Measurements from ENCODE around the gene CEBPZ. TPM values are rescaled to one million over a fixed set of nuclear protein-coding genes. Genes with fewer than 3 reads are reported as not detected.
"Not testable (repeated sequence)": the region's sequence is repeated elsewhere in the genome, so short reads cannot be mapped to it uniquely, and the experiment has no call there.

CEBPZ gene
- 9.1 and 15.6 TPM in 2 replicates for total RNA-seq (2014; rRNA removed; shearing (Covaris generic))

- DNase-seq (ENCODE audit: low spot score): peak; percentile 62
These were observed at the start of gene CEBPZ, which contains the start of gene NDUFAF7 for GRCh38 chr2:37231241-37232130. Gene CEBPZ, minus strand, starts transcription at chr2:37231596. Its CDS starts 29 bp downstream, at chr2:37231567. Gene NDUFAF7, plus strand, starts transcription at chr2:37231658. Its CDS starts 48 bp downstream, at chr2:37231706.

- no peak for DNase-seq (ENCODE audit: low spot score)
These were observed 44.9 kb upstream of the CEBPZ start for GRCh38 chr2:37276291-37276690.

- DNase-seq (ENCODE audit: low spot score): no peak
These were observed 43.1 kb upstream of the CEBPZ start for GRCh38 chr2:37274359-37274965.

- DNase-seq (ENCODE audit: low spot score): no peak
These were observed 40.1 kb upstream of the CEBPZ start for GRCh38 chr2:37271376-37272067.

GRCh38 chr2:37268111-37268510 is 36.7 kb upstream of the CEBPZ start:
- DNase-seq (ENCODE audit: low spot score): no peak

GRCh38 chr2:37267685-37268084 is 36.3 kb upstream of the CEBPZ start:
- no peak for DNase-seq (ENCODE audit: low spot score)

GRCh38 chr2:37263839-37264238 is 32.4 kb upstream of the CEBPZ start:
- no peak for DNase-seq (ENCODE audit: low spot score)

GRCh38 chr2:37262522-37262921 is 31.1 kb upstream of the CEBPZ start:
- DNase-seq (ENCODE audit: low spot score): no peak

- DNase-seq (ENCODE audit: low spot score): no peak
These were observed 19.7 kb upstream of the CEBPZ start for GRCh38 chr2:37250869-37251740.

- DNase-seq (ENCODE audit: low spot score): no peak
These were observed 14.8 kb upstream of the CEBPZ start for GRCh38 chr2:37246205-37246604.

GRCh38 chr2:37244755-37245154 is 13.4 kb upstream of the CEBPZ start:
- no peak for DNase-seq (ENCODE audit: low spot score)

- DNase-seq (ENCODE audit: low spot score): no peak
These were observed 12.6 kb upstream of the CEBPZ start for GRCh38 chr2:37244017-37244416.

- DNase-seq (ENCODE audit: low spot score): no peak
These were observed 12.0 kb upstream of the CEBPZ start for GRCh38 chr2:37243435-37243834.

- no peak for DNase-seq (ENCODE audit: low spot score)
These were observed 936 bp upstream of the CEBPZ start for GRCh38 chr2:37232131-37232933.

GRCh38 chr2:37230581-37230980 is 815 bp downstream of the CEBPZ start:
- no peak for DNase-seq (ENCODE audit: low spot score)

GRCh38 chr2:37228788-37229187 is 2.6 kb downstream of the CEBPZ start:
- no peak for DNase-seq (ENCODE audit: low spot score)

- DNase-seq (ENCODE audit: low spot score): no peak
These were observed 4.5 kb downstream of the CEBPZ start for GRCh38 chr2:37226863-37227262.

- not testable (repeated sequence) for DNase-seq (ENCODE audit: low spot score)
These were observed 6.3 kb downstream of the CEBPZ start for GRCh38 chr2:37225129-37225528.

- no peak for DNase-seq (ENCODE audit: low spot score)
These were observed 7.3 kb downstream of the CEBPZ start for GRCh38 chr2:37224063-37224462.

GRCh38 chr2:37223131-37223530 is 8.3 kb downstream of the CEBPZ start:
- no peak for DNase-seq (ENCODE audit: low spot score)

- DNase-seq (ENCODE audit: low spot score): no peak
These were observed 12.3 kb downstream of the CEBPZ start for GRCh38 chr2:37219046-37219445.

All from H4 (cell line).